Mucosa of rectum (tissue), 2 donors: ENCODE data around the gene RPUSD1.
A peak's percentile ranks its signal among the peaks of the same experiment; 100 is the strongest.
"Not testable (repeated sequence)": the region's sequence is repeated elsewhere in the genome, so short reads cannot be mapped to it uniquely, and the experiment has no call there.

ENCODE experiments used
- H3K27ac ChIP-seq, 2 donors: one replicate each; pipeline ENCODE4 v1.7.0; 2013; ENCODE audit warnings: inconsistent platforms in 2 of 2, low read depth in 2 of 2, low read length in 2 of 2
- H3K27me3 ChIP-seq, 2 donors: one replicate each; pipeline ENCODE4 v1.7.0; 2013; ENCODE audit warnings: low read length in 2 of 2; ENCODE audit not compliant: control insufficient read depth in 2 of 2, insufficient read depth in 2 of 2
- H3K36me3 ChIP-seq, 2 donors: one replicate each; pipeline ENCODE4 v1.7.0; 2013; ENCODE audit warnings: low read length in 2 of 2; ENCODE audit not compliant: control insufficient read depth in 2 of 2, insufficient read depth in 2 of 2
- H3K4me1 ChIP-seq, 2 donors: one replicate each; pipeline ENCODE4 v1.7.0; 2013; ENCODE audit warnings: low read length in 2 of 2, mild to moderate bottlenecking in 1 of 2; ENCODE audit not compliant: control insufficient read depth in 2 of 2, insufficient read depth in 2 of 2
- H3K4me3 ChIP-seq, 2 donors: one replicate each; pipeline ENCODE4 v1.7.0; 2013; ENCODE audit warnings: low read length in 2 of 2
- H3K9ac ChIP-seq, 2 donors: one replicate each; pipeline ENCODE4 v1.7.0; 2013; ENCODE audit warnings: low read length in 2 of 2, low read depth in 1 of 2, mild to moderate bottlenecking in 1 of 2
- H3K9me3 ChIP-seq, 2 donors: one replicate each; pipeline ENCODE4 v1.7.0; 2013; ENCODE audit warnings: low read length in 2 of 2; ENCODE audit not compliant: control insufficient read depth in 2 of 2
- donor health status: healthy.
- donor health status: Normal muscosa, but diverticular disease.

The RPUSD1 gene

DNA sequence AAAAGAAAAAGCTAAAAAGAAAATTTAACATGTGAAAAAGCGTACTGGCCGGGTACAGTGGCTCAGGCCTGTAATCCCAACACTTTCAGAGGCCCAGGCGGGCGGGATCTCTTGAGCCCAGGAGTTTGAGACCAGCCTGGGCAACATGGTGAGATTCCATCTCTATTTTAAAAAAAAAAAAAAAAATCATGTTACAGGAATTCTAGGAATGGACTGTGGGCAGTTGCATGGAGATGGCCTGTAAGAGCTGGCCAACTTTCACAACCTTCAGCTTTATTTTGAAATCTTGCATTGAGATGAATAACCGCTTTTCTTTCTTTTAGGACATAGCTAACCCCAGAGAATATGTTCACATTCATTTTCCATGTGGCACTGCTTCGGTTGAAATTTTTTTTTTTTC lies 39.2 kb downstream of the RPUSD1 start:
- Histone ChIP-seq H3K27ac (no peak overlapping the region), H3K36me3 (no peaks in the 10 kb centered on the region), H3K4me3 (no peak overlapping the region), H3K4me1 (no peaks in the 10 kb centered on the region), H3K9me3 (no peaks in the 10 kb centered on the region), H3K9ac (no peak overlapping the region), H3K27me3 (peaks cover 10% of the 10 kb centered on the region in 2 donors)

DNA sequence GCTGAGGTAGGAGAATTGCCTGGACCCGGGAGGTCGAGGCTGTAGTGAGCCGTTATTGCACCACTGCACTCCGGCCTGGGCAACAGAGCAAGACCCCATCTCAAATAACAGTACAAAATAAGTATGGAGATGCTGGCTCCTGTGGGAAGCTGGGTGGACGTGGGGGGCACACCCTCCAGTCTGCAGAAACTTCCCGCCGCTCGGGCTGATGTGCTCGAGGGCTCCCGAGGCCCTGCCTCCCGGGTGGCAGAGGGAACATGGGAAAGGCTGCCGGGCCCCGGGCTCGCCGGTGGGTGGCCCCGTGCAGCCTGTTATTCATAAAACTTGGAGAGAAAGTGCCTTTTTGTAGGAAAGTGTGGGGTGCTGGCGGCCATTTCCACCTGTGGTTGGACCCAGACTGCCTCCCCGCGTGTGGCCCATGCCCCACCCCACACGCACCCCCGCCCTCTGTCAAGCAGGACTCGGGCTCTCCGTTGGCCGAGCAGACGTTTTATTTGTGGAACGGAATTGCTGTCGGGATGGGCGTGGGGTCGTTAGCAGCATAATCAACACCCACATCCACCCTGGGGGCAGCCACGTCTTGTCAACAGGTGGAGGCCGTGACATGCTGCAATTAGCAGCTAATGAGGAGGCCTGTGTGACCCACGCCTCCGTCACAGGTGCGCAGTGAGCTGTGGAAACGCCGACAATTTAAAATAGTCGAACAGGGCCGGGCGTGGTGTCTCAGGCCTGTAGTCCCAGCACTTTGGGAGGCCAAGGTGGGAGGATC lies 40.0 kb downstream of the RPUSD1 start:
- H3K27ac ChIP-seq: no peak overlapping the region

DNA sequence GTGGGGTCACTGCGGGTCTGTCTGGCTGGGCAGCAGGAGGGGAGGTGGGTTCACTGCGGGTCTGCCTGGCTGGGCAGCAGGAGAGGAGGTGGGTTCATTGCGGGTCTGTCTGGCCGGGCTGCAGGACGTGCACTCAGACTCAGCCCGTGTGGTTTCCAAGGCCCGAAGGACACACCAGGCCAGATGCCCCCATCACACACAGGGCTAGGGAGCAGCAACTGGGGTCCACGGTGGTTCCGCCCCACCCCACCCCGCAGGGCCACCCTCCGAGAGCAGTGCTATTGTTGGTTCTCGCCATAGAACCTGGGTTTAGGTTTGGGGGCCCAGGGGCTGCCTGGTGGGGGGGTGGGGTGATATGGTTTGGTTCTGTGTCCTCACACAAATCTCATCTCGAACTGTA lies 41.5 kb downstream of the RPUSD1 start:
- H3K9ac ChIP-seq: no peak overlapping the region
- no peak overlapping the region for H3K4me3 ChIP-seq
- no peaks in the 10 kb centered on the region for H3K36me3 ChIP-seq
- H3K27me3 ChIP-seq: no peaks in the 10 kb centered on the region
- H3K27ac ChIP-seq: no peak overlapping the region
- no peaks in the 10 kb centered on the region for H3K9me3 ChIP-seq
- no peaks in the 10 kb centered on the region for H3K4me1 ChIP-seq

More for the DNA sequence above, 40.0 kb downstream of the RPUSD1 start:
- Histone ChIP-seq H3K9me3 (no peaks in the 10 kb centered on the region), H3K36me3 (no peaks in the 10 kb centered on the region), H3K27me3 (peaks cover 5 to 6% of the 10 kb centered on the region in 2 donors), H3K4me3 (no peak overlapping the region), H3K4me1 (no peaks in the 10 kb centered on the region), H3K9ac (no peak overlapping the region)

GRCh38 chr16:745739-746138 lies 42.4 kb downstream of the RPUSD1 start:
- Histone ChIP-seq H3K27ac (no peak overlapping the region), H3K4me3 (no peak overlapping the region), H3K4me1 (peaks cover 0 to 3% of the 10 kb centered on the region in 2 donors), H3K9ac (no peak overlapping the region), H3K36me3 (no peaks in the 10 kb centered on the region), H3K9me3 (no peaks in the 10 kb centered on the region), H3K27me3 (no peaks in the 10 kb centered on the region)

- Histone ChIP-seq H3K4me1 (peaks cover 8 to 9% of the 10 kb centered on the region in 2 donors), H3K4me3 (no peak overlapping the region), H3K36me3 (no peaks in the 10 kb centered on the region), H3K9ac (no peak overlapping the region), H3K27me3 (no peaks in the 10 kb centered on the region), H3K9me3 (no peaks in the 10 kb centered on the region), H3K27ac (no peak overlapping the region)
Measured at GRCh38 chr16:743794-744500, 44.2 kb downstream of the RPUSD1 start.

DNA sequence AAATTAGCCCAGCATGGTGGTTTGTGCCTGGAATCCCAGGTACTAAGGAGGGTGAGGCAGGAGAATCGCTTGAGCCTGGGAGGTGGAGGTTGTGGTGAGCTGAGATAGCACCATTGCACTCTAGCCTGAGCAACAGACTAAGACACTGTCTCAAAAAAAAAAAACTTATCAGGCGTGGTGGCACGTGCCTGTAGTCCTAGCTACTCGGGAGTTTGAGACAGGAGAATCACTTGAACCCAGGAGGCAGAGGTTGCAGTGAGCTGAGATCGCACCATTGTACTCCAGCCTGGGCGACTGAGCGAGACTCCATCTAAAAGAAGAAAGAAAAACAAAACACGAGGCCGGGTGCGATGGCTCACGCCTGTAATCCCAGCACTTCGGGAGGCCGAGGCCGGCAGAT lies 45.3 kb downstream of the RPUSD1 start:
- H3K4me3 ChIP-seq, H3K9me3 ChIP-seq, H3K27me3 ChIP-seq, H3K9ac ChIP-seq, H3K27ac ChIP-seq, H3K36me3 ChIP-seq, H3K4me1 ChIP-seq: not testable (repeated sequence)

DNA sequence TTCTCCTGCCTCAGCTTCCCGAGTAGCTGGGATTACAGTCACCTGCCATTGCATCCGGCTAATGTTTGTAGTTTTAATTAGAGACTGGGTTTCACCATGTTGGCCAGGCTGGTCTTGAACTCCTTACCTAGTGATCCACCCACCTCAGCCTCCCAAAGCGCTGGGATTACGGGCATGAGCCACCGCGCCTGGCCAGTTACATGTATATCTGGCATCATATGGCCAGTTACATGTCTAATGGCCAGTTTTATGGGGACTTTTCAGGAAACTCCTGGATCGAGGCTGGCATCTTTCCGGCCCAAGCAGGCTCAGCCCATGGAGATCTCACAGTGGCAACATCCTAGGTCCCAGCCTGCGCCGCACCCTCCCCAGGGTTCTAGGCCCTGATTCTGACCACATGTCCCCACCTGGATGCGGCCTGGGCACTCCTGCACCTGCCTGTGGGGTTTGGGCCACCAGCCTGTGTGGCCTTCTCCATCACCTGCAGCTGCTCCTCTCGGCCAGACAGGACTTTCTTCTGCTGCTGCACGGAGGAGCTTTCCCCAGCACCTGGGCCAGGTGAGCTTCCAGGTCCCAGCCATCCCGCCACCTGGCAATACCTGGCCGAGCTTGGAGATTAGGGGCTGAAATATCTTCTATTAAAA lies 46.1 kb downstream of the RPUSD1 start:
- Histone ChIP-seq H3K36me3 (peaks cover 5 to 8% of the 10 kb centered on the region in 2 donors), H3K9ac (no peak overlapping the region), H3K4me3 (no peak overlapping the region), H3K4me1 (peaks cover 8 to 9% of the 10 kb centered on the region in 2 donors), H3K27ac (no peak overlapping the region), H3K9me3 (no peaks in the 10 kb centered on the region), H3K27me3 (no peaks in the 10 kb centered on the region)

DNA sequence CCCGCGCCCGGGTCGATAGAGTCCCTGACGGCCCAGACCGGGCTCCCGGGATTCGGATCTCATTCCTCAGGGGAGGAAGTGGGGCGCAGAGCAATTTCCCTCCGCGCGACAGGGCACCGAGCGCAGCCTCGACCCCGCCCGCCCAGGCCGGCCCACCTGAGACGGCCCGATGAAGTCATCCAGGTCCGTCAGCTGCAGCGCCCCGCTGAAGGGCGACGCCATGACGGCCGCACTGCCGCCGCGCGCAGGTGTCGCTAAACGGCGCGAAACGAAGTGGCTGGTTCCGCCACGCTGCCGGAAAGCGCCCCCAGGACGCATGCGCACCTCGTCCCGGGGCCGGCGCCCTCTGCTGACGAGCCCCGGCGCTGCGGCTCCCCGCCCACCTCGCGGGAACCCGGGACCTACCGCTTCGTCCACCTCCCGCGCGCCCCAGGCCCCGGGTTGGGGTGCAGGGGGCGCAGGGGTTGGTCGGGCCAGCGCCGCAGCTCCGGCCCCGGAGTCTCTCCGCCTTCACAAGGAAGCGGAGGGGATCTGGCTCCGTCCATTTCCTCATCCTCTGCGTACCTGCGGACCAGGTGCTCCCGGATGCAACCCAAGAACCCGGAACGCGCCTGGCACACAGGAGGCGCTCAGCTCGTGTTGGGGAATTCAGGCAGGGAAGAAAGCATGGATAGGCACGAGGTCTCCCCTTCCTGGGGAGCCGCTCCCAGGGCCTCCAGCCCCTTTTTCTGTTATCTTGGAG lies 47.2 kb downstream of the RPUSD1 start, which contains the start of gene CIAO3:
Gene CIAO3, minus strand, starts transcription at position 234 of the 742 bp plus-strand sequence. Its CDS starts 12 bp downstream, at position 222.
- peak within 1 kb of the TSS; percentile 82 to 88 for H3K27ac ChIP-seq
- peak within 1 kb of the TSS; percentile 80 to 86 for H3K4me3 ChIP-seq
- H3K4me1 ChIP-seq: peaks cover 8 to 9% of the 10 kb centered on the region in 2 donors
- no peaks in the 10 kb centered on the region for H3K9me3 ChIP-seq
- peaks cover 8 to 18% of the 10 kb centered on the region in 2 donors for H3K36me3 ChIP-seq
- peak within 1 kb of the TSS; percentile 76 to 89 for H3K9ac ChIP-seq
- H3K27me3 ChIP-seq: no peaks in the 10 kb centered on the region

DNA sequence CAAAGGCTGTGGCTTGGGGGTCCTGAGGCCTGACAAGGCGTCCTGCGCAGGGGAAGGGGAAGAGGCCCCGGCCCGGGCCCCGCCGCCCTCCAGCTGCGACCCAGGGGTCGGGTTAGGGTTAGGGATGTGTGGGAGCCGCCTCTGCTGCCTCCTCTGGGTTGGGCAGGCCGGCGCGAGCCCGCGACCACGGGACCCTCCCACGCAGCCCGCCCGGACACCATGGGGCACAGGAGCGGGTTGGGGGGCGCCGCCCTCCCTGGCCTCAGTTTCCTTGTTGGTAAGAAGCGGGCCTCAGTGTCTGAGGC lies 47.8 kb downstream of the RPUSD1 start:
- Histone ChIP-seq H3K36me3 (peaks cover 13 to 23% of the 10 kb centered on the region in 2 donors), H3K27me3 (no peaks in the 10 kb centered on the region), H3K27ac (peak overlapping the region; percentile 82 to 88), H3K9ac (peak overlapping the region; percentile 76 to 89), H3K9me3 (no peaks in the 10 kb centered on the region), H3K4me1 (peaks cover 8 to 9% of the 10 kb centered on the region in 2 donors), H3K4me3 (peak overlapping the region; percentile 80 to 86)
